GM18951 (cell line): ENCODE data around the gene CRACDL.
"Not testable (repeated sequence)": the region's sequence is repeated elsewhere in the genome, so short reads cannot be mapped to it uniquely, and the experiment has no call there.

Experiments used
- POLR2A ChIP-seq: IDR thresholded peaks from 4 replicates; pipeline ENCODE4 v1.6.1; 2011; ENCODE audit warnings: mild to moderate bottlenecking; ENCODE audit not compliant: insufficient read length, insufficient read depth; ENCODE audit errors: extremely low read depth
- in situ Hi-C: fragments of 300-500 bp; cut with MboI; formaldehyde crosslinking; loops from one replicate; pipeline ENCODE4 v1.12.0; 2022; ENCODE audit warnings: low sequenced_read_pairs, mixed read lengths, inconsistent platforms; ENCODE audit not compliant: unreplicated experiment

The CRACDL gene

DNA sequence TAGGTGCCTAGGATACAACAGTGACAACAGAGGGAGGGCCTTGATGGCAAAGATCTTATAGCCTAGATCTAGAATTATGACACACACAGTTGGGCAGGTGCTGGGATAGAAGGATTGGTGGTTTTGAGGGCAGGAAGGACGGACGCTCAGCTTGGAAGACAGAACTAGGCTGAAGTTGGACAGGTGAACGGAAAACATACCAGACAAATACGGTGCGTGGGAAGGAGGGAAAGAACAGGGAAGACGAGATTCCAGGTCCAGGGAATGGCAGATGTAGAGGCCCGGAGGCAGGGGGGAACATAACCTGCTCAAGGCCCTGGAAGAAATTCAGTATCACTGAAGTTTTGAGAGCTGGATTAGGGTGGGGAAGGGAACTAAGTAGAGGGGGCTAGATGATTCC is 40.8 kb downstream of the CRACDL start:
- in situ Hi-C loops, result no loop called here
- TF ChIP-seq POLR2A, result no peak

DNA sequence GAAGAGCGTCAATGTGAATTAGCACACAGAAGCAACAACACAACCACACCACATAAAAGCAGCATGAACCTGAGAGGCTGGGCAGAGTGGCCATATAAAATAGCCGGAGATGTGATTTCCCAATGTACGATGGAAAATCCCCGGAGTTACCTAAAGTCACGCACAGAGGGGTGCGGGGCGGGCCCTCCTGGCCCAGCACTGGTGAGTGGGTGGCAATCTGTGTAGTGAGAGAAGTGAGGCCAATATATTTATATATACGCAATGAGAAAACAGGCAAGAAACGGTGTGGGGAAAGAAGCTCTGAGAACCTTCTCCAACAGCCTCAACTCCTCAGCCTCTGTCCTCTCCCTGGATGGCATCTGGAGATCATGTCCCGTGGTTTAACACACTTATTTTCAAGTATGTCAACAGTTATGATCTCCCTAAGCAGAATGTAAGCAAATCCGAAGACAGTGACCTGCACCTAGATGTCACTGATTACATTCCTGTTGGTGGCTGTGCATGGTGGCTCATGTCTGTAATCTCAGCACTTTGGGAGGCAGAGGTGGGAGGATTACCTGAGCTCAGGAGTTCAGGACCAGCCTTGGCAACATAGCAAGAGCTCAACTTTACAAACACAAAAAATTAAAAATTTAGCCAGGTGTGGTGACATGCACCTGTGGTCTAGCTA is 41.6 kb downstream of the CRACDL start:
- in situ Hi-C loops, result no loop called here
- no peak for TF ChIP-seq POLR2A

DNA sequence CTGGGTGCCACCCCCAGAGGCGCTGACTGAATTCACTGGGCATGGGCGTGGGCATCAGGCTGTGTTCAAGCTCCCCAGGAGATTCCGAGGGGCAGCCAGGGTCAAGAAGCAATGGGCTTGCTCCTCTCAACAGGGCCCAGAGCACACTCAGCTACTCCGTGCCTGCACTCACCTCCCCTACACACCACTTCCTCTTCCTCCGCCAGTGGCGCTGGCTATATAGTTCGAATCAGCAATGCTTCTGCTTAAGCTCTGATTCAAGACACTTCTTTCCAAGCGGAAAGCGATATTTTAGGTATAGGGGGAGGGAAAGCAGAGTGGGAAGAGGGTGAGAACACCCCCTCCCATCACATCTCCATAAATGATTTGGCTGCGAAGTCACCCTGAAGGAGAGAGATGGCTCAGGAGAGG is 42.1 kb downstream of the CRACDL start:
- TF ChIP-seq POLR2A, result no peak
- in situ Hi-C loops, result no loop called here

DNA sequence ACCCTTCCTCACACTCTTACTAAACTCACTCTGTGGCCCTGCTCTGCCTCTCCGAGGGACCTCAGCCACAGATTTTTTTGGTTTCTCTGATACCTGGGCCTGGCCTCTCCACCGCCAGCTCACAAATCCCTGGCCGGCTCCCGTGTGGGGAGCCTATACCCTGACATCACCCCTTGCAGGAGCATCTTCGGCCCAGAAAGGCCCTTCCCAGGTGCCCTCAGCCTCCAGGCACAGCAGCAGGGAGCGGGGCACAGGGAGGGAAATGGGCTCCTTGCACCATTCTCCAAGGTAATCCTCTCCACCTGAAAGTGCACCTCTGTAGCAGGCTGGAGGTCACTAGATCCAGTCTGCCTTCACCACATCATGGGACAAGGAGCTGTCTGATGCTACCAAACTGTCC is 43.2 kb downstream of the CRACDL start:
- TF ChIP-seq POLR2A, result no peak
- in situ Hi-C loops, result no loop called here

DNA sequence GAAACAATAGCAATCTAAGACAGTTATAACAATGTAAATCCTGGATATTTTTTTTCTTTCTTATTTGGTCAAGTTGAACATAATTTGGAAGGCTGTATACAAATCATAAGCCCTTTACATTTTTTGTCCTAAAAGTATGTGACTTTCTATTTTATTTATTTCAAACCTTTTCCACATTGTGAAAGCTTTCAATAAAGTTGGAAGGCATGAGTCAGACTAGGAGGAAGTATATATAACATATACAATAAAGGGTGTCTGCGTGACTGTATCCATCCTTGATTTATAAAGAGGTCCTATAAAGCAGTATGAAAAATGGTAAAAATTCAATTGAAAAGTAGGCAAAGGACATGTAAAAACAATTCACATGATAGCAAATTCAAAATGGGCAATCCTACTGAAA is 44.4 kb downstream of the CRACDL start:
- in situ Hi-C loops, result no loop called here
- TF ChIP-seq POLR2A, result no peak

DNA sequence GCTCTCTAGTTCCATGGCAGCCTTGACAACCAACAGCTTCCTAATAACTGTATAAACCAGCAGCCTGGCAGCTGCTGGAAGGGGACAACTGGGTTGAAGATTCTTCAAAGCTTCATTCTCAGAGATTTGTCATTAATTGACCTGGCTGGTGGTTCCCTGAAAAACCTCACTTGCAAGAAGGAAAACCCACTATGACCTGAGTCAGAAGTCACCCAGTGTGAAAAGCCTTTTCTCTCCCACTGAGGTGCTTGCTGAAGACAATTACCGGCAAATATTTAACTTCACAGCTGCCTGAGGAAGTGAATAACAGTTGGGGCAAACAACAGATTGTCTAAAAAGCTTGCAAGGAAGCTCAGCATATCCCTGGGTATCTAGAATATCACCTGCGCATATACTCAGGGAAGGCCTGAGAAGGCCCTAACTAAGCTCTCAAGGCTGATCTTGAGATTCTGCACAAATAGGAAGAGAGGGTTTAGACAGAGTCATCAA is 49.9 kb downstream of the CRACDL start:
- TF ChIP-seq POLR2A, result no peak
- in situ Hi-C loops, result no loop called here

DNA sequence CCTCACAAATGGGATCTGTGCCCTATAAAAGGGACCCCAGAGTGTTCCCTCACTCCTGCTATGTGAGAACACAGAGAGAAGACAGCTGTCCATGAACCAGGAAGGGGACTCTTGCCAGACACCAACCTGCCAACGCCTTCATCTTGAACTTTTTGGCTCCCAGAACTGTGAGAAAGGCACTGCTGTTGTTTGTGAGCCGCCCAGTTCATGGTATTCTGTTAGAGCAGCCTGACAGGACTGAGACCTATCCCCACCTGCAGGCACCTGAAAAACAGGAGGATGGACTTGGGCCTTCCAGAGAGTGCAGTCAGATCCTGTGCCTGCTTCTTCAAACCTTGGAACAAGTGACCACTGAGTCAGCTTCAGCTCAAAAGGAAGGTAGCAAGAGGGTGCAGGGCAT is 51.4 kb downstream of the CRACDL start:
- in situ Hi-C loops, result no loop called here
- TF ChIP-seq POLR2A, result no peak

DNA sequence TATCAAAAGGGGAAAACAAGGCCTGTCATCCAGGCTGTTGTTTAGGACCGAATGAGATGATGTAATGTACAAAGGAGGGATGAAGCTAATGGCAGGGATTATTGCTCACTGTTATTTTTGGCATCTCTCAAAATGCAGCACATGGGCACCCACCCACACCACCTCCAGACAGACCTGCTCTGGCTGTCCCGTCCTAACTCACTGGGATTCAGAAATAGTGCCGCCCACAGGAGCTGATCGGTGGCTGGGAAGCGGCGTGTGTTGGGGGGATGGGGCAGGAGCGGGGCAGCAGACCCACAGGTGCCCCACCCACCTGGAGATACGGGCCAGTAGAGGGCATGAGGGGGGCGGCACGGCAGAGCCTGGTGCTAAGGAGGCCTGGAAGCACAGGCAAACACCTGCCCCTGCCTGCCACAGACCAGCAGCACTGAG is 52.2 kb downstream of the CRACDL start:
- TF ChIP-seq POLR2A, result no peak
- in situ Hi-C loops, result no loop called here

DNA sequence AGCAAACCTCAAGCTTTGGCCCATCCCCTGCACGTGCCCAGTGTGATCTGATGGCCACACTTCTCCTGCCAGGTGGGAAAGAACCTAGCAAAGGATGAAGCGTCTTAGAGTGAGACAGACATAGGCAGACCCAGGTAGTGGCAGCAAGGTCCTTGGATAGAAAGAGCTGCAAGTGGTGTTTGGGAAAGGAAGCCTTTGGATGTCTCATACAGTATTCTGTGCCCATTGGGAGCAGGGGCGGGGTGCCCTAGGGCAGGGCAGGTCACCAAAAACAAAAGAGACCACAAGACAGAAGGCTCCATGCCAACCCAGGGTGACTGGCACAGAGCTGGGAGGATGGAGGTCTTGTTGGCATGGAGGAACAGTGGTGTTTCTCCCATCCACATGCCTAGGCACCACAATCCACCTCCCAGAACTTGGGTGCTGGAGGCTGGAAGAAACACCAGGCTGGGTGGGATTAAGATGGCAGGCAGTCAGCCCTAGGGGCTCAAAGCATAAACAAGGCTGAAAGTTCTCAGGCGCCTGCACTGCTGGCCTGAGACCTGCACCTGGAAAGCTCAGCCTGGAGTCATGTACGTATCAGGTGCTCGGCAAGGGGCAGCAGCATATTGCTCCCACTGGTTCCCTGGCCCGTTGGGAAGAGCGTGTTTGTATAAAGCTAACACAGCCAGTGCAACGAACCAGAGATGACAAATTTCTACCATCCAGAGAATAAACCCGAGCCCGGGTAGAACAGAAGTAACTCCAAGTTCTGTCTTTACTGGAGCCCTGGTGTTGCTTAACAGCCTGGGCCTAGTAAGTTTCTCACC is 52.9 kb downstream of the CRACDL start:
- in situ Hi-C loops, result no loop called here
- no peak for TF ChIP-seq POLR2A

DNA sequence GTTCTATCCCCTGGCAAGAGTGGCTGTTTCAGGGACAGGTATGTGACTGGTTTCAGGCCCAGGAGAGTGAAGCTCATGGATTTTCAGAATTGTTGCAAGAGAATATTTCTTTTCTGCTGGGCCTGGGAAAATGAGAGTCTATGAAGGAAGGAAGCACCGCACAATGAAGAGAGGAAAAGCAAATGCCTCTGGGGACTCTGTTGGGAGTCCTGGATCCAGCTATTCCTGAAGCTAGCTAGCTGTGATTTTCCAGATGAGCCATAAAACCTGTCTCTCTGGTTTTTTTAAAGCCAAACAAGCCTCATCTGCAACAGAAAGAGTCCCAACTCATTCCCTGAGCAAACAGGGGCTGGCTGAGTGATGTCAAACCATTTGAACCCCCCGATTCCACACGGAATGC is 53.7 kb downstream of the CRACDL start:
- no peak for TF ChIP-seq POLR2A
- in situ Hi-C loops, result no loop called here

DNA sequence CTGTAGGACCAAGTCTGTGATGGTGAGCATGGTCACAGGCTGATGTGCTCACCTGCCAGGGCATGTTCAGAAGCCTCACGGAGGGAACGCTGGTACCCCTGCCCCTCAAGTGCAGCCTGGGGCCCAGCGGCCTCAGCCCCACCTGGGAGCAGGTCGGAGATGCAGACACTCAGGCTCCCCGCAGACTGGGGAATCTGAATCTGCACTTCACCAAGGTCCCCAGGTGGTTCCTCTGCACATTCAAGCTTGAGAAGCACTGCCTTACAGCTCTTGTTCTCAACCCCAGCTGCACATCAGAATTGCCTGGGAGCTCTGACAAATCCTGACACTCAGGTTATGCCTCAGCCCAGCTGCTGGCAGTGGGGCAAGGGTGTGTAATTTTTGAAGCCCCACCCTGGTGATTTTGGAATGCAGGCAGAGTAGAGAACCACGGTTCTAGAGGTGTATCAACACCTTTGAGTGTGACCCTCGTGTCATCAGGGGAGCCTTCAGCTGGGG is 54.8 kb downstream of the CRACDL start:
- in situ Hi-C loops, result no loop called here

DNA sequence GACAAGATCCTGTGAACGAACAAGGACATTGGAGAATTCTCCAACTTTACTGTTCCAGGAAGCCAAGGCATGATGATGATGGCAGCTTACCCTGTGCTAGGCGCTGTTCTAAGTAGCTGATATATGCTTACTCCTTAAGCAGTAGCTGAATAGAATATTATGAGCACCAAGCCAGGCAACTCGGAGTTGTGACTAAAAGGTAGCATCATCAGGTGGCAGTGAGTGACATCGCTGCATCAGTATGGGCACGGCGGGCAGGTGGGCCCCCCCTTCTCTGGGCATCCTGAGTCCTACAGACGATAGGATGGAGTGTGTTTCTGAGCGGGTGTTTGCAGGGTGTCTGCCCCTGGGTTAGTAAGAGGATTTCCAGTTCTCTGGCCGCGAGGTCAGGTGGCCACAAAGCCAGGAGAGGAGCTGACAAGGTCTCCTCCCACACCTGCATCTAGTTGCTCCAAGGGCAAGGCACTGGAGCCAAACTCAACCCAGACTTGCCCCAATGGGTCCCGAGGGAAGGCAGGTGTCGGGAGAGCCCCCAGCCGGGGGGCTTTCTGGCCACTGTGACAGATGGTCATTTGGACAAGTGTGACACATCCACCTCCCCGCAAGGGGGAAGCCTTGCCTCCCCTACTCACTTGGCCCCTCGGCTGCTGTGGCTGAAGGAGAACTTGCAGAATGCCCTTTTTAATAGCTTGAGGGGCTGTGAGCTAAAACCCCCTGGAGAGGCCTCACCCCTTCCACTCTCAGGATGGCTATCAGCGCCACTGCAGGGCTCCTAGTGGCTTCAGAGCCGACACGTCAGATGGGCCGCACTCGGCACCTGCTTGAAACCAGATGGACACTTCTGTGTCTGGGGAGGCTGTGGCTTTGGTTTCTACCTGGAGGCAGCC is 55.5 kb downstream of the CRACDL start:
- in situ Hi-C loops, result no loop called here
- no peak for TF ChIP-seq POLR2A

More for the DNA sequence above, 54.8 kb downstream of the CRACDL start:
- TF ChIP-seq POLR2A, result no peak

DNA sequence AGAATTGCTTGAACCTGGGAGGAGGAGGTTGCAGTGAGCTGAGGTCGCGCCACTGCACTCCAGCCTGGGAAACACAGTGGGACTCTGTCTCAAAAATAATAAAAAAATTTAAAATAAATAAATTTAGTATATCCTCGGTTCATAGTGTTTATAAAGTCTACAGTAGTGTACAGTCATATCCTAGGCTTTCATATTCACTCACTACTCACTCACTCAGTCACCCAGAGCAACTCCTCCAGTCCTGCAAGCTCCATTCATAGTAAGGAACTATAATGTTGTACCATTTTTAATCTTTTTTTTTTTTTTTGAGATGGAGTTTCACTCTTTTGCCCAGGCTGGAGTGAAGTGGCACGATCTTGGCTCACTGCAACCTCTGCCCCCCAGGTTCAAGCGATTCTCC is 58.4 kb downstream of the CRACDL start:
- in situ Hi-C loops, result not testable (repeated sequence)

DNA sequence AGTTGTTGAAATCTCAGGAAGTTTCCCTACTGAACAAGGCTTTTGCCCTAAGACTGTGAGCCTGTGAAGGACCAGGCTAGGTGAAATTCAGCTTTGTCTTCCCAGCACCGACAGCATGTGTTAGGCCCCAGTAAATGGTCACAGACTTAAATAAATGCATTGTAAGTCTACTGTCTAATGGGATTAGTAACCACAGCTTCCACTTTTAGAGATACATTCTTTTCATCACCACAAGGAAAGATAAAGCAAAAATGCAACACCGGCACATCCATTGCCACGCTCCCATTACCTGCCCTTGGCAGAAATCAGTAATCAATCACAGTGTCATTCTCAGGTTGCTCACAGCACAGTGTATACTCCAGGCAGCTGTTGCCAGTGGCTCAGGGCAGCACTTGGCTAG is 59.3 kb downstream of the CRACDL start:
- TF ChIP-seq POLR2A, result no peak
- in situ Hi-C loops, result no loop called here
